GM18868 (cell line): Measurements from ENCODE around the gene RBM19.

Source experiments
- ATAC-seq: cut with Tn5 transposase; IDR thresholded peaks from one replicate; pipeline ENCODE4 v1.9.1; 2021; ENCODE audit warnings: mild to moderate bottlenecking, moderate library complexity; ENCODE audit not compliant: unreplicated experiment

RBM19 gene

DNA sequence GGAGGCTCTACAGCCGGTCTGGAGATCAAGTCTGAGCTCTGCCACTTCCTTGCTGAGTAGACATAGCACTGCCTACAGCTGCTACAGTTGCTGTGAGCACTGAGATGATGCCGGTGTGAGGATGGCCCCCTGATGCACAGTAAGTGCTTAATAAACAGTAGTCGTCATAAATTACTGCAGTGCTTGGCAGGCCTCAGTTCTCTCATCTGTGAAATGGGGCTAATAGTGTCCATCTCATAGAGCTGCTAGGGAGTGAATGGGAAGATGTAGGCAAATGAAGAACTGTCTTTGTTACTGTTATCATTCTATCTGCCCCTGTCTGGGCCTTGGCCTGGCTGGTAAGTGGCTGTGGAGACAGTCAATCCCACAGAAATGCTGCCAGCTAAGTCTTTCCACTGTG, 124.3 kb downstream of the RBM19 start:
- ATAC-seq = no peak

DNA sequence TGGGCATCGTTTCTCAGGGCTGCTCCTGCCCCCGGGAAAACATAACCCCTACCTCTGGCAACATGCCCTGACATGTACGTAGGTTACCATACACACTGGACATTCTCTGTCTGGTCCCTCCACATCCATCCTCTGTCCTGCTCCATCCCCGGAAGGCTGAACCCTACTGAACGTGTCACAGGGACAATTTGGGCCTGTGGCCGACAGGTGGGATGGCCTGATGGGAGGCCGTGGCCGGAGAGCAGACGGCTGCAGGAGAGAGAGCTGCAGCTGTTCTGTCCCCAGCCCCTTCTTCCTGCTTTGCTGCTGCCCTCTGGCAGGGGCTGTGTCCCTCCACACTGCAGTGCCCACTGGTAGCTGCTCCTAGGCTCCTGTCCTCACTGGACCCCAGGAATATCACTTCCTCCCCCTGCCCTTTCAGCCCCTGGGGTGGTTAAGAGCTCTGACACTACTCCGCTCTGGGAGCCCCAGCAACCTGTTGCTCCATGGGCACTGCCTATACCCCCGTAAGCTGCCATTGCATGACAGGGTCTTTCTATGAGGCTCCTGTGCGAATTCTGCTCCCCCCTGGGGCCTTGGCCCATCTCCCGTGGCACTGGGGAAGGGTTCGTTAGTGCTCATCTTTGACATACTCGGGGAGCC, 125.6 kb downstream of the RBM19 start:
- ATAC-seq = no peak

- ATAC-seq = no peak
Measured at GRCh38 chr12:113838896-113839295, 127.2 kb downstream of the RBM19 start.

- no peak for ATAC-seq
Measured at GRCh38 chr12:113837528-113838296, 128.4 kb downstream of the RBM19 start.

DNA sequence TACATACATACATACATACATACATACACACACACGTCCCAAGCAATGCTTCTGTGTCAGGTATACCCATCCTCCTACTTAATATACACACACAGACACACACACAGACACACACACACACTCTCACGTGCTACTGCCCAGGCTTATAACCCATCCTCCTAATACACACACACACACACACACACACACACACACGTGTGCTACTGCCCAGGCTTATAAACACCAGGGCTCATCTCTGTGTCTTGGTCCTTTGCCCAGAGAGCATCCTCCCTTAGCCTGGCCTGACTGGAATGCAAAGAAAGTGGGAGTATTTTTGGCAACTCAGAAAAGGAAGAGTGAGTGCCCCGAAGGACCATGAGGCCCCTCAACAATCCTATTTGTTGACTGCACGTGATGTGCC, 129.0 kb downstream of the RBM19 start:
- ATAC-seq = no peak

- no peak for ATAC-seq
Measured at GRCh38 chr12:113835896-113836295, 130.2 kb downstream of the RBM19 start.

DNA sequence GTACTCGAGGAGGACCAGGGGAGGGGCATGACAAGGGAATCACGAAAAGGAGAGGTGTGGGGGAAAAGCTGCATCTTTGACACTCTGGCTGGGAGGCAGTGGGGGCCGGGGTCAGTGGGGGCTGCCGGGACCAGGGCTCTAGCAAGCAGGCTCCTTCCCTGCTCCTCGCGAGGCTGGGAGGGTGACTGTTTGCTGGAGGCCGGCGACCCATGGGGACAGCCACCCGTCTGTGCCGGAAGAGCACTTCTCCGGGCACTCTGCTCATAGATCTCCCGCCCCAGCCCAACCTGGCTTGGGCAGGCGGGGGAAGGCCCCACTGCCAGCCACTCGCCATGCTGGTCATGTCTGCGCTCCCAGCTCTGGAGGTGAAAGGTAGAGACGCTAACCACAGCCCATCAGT, 130.7 kb downstream of the RBM19 start:
- no peak for ATAC-seq

DNA sequence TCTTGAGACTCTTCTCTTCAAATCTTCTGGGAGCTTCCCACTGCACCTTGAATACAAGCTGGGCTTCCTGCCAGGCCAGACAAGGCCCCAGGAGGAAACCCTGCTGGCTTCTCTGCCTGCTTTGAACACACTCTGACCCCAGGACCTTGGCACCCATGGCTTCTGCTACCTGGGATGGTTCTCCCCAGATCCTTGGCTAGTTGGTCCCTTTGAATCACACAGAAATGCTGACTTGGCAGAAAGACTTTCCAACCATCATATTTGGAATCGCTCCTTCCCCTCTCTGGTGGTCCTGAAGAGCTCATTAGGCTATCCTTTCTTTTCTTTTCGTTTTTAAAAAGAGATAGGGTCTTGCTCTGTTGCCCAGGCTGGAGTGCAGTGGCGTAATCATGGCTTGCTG, 132.7 kb downstream of the RBM19 start:
- ATAC-seq = no peak

DNA sequence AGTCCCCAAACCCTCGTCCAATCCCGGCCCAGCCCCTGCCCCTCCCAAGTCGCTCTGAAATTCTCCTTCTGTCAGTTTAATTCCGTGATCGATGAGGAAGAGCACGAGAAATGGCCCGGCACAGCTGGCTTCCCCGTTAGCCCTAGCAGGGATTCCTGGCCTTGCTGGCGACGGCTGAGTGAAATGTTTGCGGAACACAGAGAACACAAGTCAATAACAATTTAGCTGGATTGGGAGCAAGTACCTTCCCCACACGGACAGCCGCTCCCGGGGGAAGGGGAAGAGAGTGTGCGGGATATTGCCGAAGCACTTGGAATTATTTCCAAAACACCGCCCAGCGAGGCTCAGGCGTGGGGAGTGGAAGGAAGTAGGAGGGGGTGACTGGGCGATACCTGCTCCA, 134.6 kb downstream of the RBM19 start:
- ATAC-seq = no peak

DNA sequence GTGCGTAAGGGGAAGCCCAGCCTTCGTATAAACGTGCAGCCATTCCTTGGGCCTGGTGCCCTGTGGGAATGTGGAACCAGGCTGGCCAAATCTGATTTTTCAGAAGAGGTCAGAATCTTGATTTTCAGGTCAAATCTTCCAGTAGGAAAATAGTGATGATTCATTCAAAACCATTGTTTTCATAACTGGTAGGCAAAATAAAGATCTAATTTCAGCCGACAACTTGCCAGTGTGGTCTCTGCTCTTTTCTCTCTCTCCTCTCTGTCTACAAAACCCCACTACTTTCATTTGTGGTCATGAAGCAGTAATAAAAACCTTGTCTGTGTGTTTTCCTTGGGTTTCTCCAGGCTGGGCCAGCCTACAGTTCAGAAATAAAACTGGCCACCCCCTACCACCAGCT, 135.1 kb downstream of the RBM19 start:
- ATAC-seq = no peak

- no peak for ATAC-seq
Measured at GRCh38 chr12:113829212-113829611, 136.9 kb downstream of the RBM19 start.

DNA sequence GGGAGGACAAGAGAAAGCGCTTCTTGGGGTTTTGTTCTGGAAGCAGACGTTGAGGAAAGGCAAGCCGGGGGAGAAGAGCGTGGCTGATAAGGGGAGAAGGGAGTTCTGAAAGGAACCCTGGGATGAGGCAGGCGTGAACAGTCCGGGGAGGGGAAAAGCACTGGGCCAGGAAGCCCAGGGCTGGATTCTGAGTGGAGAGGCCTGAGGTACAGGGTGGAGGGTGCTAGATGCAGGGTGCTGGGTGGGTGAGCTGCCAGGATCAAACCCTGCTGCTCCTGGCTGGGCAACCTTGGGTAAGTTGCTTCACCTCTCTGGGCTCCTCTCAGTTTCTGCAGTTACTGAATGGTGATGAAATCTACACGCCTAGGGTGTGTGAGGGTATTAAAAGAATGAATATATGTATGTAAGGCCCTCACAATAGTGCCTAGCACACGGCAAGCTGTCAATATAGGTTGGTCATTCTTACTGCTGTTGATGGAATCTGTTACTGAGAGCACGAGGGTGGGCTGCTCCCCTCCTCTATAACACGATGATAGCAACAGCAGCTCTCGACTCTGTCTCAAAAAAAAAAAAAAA, 138.5 kb downstream of the RBM19 start:
- no peak for ATAC-seq

DNA sequence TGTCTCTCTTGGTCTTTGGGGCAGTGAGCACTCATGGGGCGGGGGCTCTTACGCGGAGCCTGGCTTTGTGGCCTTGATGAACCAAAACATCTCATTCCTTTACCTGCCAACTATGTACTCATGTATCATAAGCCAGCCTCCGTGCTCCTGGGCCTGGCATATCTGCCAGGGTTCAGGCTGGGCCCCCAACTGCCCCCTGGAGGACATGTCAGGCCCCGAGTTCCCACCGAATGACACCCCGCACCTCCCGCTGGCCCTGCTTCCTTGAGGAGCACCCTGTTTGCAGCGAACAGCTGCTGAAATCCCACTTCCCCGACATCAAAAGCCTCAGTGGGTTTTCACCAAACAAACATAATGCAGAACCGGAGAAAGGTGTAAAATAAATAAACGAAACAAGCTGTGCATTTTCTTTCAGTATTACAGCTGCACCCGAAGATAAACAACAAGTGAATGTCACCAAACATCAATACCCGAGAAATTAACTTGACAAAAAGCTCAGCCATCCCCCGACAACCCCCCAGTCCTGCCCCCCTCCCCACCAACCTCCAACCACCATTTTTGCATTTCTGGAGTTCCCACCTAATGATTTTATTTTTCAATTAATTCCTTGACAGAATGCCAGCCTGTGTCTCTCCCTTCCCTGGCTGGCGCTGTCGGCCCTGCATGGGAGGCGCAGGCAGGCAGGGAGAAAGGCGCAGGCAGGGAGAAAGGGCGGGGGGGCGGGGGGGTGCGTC, 139.2 kb downstream of the RBM19 start:
- no peak for ATAC-seq

GRCh38 chr12:113825705-113826104, 140.4 kb downstream of the RBM19 start:
- ATAC-seq = no peak

- no peak for ATAC-seq
Measured at GRCh38 chr12:113823816-113824215, 142.3 kb downstream of the RBM19 start.

DNA sequence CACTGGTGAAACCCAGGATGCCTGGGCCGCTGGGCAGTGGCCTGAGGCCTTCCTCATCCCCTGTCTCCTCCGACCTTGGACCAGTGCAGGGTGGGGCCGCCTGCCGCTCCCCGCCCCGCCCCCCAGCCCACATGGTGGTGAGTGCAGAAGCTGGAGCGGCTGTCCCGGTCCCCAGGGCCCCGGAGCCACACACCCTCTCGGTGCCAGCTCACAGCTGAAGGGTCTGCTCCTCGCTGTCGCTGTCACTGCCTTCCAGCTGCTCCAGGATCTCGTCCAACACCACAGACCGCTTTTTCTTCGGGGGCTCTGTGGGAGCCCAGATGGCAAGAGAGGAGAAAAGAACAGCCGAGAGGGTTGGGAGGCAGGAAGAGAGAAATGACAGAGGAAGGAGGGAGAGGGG, 143.1 kb downstream of the RBM19 start:
- no peak for ATAC-seq

- ATAC-seq = no peak
Measured at GRCh38 chr12:113820842-113821241, 145.3 kb downstream of the RBM19 start.

- no peak for ATAC-seq
Measured at GRCh38 chr12:113820309-113820708, 145.8 kb downstream of the RBM19 start.

GRCh38 chr12:113819495-113819894, 146.6 kb downstream of the RBM19 start:
- ATAC-seq = no peak

GRCh38 chr12:113818833-113819232, 147.3 kb downstream of the RBM19 start:
- ATAC-seq = no peak

- no peak for ATAC-seq
Measured at GRCh38 chr12:113818283-113818682, 147.8 kb downstream of the RBM19 start.

- ATAC-seq = no peak
Measured at GRCh38 chr12:113816866-113817265, 149.3 kb downstream of the RBM19 start.
